Measurements from ENCODE around the gene VPS16.

The VPS16 gene

DNA sequence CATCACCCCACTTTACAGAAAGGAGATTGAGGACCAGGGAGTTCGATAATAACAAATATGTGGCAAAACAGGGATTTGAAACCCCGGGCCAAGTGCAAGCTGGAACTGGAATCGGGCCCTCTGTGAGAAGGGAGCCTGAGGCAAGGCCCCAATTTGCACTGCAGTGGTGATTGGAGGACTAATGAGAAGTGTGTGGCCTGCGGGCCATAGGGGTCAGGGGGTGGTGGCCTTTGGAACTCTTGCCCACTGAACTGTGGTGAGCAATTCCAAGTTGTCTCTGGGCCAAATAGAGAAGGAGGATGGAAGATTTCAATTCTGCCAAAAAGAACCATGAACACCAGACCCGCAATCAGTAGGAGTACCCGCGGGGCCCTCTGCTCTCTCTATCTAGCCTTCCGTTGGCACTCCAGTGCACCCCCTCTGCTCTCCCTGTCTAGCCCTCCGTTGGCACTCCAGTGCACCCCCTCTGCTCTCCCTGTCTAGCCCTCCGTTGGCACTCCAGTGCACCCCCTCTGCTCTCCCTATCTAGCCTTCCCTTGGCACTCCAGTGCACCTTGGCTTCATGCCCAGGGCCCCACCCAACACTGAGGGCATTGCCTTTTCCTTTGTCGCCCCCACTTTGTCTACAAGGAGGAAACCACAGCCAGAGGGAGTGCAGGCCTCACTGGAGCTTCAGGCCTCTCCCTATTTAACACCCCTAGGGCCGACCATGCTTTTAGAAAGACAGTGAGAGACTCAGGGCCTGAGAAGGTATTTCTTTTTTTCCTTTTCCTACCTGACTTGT is 26.7 kb downstream of the VPS16 start:
- intact Hi-C loops (cut with DNase I; ENCODE audit: low total_unique reads): no loop called here
- H3K4me1 ChIP-seq: peaks cover 0 to 15% (median 13%) of the 10 kb centered on the region in 4 donors
- DNase-seq: no peak
- no peak overlapping the region for H3K4me3 ChIP-seq
- peaks cover 39 to 49% (median 43%) of the 10 kb centered on the region in 3 donors for H3K36me3 ChIP-seq
- H3K9me3 ChIP-seq: no peaks in the 10 kb centered on the region
- H3K27ac ChIP-seq: no peak overlapping the region
- TF ChIP-seq, protein P1, sequence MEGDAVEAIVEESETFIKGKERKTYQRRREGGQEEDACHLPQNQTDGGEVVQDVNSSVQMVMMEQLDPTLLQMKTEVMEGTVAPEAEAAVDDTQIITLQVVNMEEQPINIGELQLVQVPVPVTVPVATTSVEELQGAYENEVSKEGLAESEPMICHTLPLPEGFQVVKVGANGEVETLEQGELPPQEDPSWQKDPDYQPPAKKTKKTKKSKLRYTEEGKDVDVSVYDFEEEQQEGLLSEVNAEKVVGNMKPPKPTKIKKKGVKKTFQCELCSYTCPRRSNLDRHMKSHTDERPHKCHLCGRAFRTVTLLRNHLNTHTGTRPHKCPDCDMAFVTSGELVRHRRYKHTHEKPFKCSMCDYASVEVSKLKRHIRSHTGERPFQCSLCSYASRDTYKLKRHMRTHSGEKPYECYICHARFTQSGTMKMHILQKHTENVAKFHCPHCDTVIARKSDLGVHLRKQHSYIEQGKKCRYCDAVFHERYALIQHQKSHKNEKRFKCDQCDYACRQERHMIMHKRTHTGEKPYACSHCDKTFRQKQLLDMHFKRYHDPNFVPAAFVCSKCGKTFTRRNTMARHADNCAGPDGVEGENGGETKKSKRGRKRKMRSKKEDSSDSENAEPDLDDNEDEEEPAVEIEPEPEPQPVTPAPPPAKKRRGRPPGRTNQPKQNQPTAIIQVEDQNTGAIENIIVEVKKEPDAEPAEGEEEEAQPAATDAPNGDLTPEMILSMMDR (IDR thresholded peaks at IDR 0.05): no peak
- peaks cover 0 to 8% of the 10 kb centered on the region in 2 donors for H3K27me3 ChIP-seq

DNA sequence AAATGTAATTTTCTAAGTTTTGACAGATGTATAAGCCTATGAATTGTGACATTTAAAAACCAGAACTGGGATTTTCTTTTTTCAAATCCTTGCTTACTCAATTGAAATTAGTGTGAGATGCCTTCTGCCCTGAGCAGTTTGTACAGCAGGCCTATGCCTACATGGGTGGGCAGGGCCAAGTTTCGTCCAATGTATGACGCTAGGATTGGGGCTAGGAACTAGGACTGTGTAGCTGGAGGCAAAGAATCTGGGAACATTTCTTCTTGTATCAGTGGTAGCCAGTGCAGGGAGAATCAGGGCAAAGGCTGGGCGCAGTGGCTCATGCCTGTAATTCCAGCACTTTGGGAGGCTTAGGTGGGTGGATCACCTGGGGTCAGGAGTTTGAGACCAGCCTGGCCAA is 28.8 kb downstream of the VPS16 start:
- Histone ChIP-seq H3K27ac (no peak overlapping the region), H3K4me1 (peaks cover 0 to 24% (median 20%) of the 10 kb centered on the region in 4 donors), H3K27me3 (peaks cover 0 to 12% of the 10 kb centered on the region in 2 donors), H3K36me3 (peaks cover 18 to 28% (median 22%) of the 10 kb centered on the region in 3 donors), H3K9me3 (no peaks in the 10 kb centered on the region), H3K4me3 (no peak overlapping the region)
- intact Hi-C loops (cut with DNase I; ENCODE audit: low total_unique reads): no loop called here
- TF ChIP-seq, protein P1 (IDR thresholded peaks at IDR 0.05): no peak
- DNase-seq: no peak

DNA sequence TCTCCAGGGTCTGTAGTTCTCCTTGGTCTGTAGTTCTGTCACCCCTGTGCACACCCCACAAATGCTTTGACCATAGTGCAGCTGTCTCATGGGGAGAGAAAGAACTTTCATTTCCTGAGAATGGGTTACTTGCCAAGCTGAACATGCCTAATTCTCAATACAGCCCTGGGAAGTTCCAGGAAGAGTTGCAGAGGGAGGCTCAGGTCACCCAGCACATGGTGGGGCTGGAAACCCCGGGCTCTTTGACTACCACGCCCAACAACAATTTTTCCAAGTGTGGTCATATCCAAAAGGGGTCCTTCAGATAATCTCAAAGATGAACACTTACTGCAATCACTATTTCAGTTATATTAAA is 30.5 kb downstream of the VPS16 start:
- TF ChIP-seq, protein P1 (IDR thresholded peaks at IDR 0.05): no peak
- H3K36me3 ChIP-seq: peaks cover under 1 to 11% (median 6%) of the 10 kb centered on the region in 3 donors
- no peak for DNase-seq
- H3K4me1 ChIP-seq: peaks cover 0 to 41% (median 37%) of the 10 kb centered on the region in 4 donors
- H3K4me3 ChIP-seq: no peak overlapping the region
- H3K9me3 ChIP-seq: no peaks in the 10 kb centered on the region
- H3K27me3 ChIP-seq: peaks cover 0 to 12% of the 10 kb centered on the region in 2 donors
- H3K27ac ChIP-seq: no peak overlapping the region
- intact Hi-C loops (cut with DNase I; ENCODE audit: low total_unique reads): loop anchor here (10.0 kb wide), 1 partner anchor 176 kb away; the partner anchor contains the start of gene EBF4

DNA sequence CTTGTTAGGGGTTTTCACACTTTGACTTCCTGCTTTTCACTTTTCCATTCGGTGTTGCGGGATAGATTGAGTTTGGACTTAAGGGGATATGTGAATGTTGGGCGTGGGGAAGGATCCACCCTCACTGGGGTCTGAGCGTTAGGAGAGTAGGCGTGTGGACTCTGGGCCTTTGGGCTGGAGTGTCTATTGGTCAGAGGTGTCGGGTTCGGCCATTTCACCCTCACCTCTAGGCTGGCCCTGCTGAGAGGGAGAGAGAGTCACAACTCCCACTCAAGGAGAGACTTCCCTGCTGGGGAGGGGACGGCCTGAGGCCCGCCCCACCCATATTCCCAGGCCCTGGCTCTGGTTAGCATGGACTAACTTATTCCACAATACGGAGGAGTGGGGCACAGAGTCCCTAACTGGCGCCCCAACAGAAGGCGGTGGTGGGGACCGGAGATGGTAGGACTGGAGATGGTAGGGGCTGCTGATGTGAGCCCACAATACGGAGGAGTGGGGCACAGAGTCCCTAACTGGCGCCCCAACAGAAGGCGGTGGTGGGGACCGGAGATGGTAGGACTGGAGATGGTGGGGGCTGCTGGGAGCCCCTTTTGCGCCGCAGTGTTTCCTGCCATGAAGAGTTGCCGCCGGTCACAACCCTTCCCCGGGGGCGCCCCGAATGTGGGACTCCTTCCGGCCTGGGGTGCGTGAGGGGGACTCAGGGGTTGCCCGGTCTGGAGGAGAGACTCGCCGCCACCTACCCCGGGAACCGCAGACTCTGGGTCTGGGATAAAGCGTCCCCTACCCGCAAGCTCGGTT is 31.3 kb downstream of the VPS16 start:
- DNase-seq: no peak
- Histone ChIP-seq H3K9me3 (no peaks in the 10 kb centered on the region), H3K27me3 (peaks cover 0 to 12% of the 10 kb centered on the region in 2 donors), H3K36me3 (peaks cover 0 to 4% (median 0%) of the 10 kb centered on the region in 3 donors), H3K4me3 (peak overlapping the region; percentile 74 to 94), H3K27ac (no peak overlapping the region), H3K4me1 (peaks cover 0 to 48% (median 41%) of the 10 kb centered on the region in 4 donors)
- intact Hi-C loops (cut with DNase I; ENCODE audit: low total_unique reads): loop anchor here (2.0 to 10.0 kb wide), 2 partner anchors 29 to 177 kb away; partner anchors contain the start of gene EBF4
- TF ChIP-seq, protein P1 (IDR thresholded peaks at IDR 0.05): no peak

DNA sequence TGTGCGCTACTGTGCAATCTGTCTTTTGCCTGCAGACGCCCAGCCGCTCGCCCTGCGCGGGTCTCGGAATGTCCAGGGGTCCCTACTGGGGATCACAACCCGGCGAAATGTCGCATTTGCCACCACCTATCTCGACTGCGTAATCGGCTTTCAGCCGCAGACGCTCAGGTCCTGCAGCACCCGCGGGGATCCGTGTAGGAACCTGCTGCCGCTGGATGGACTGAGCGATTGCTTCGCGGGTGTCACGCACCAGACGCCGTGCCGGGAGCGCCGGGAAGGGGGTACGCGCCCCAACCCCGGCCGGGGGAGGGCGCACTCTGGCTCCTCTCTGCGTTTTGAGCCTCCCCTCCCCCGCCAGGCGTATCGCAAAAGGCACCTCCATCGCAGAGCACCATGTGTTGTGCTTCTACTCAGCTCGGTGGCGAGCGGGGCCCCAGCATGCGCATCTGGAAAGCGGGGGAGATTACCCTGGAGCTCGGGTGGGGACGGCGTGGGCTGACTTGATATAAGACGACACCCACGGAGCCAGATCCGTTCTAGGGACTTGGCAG is 32.0 kb downstream of the VPS16 start:
- TF ChIP-seq, protein P1 (IDR thresholded peaks at IDR 0.05): no peak
- peak; percentile 50 to 77 for DNase-seq
- Histone ChIP-seq H3K27me3 (peaks cover 0 to 12% of the 10 kb centered on the region in 2 donors), H3K27ac (peak overlapping the region; percentile 71 to 81), H3K4me3 (peak overlapping the region; percentile 74 to 94), H3K4me1 (peaks cover 0 to 48% (median 41%) of the 10 kb centered on the region in 4 donors), H3K36me3 (no peaks in the 10 kb centered on the region), H3K9me3 (no peaks in the 10 kb centered on the region)
- intact Hi-C loops (cut with DNase I; ENCODE audit: low total_unique reads): loop anchor here (2.0 to 10.0 kb wide), 2 partner anchors 30 to 178 kb away; partner anchors contain the start of gene EBF4
